DND-41 (cell line): ENCODE results near the gene CCR9.

Experiments
- CTCF ChIP-seq: IDR thresholded peaks from 2 replicates; pipeline ENCODE4 v1.5.1; 2012; ENCODE audit warnings: borderline replicate concordance, low read length, moderate library complexity, mild to moderate bottlenecking; ENCODE audit not compliant: poor library complexity, severe bottlenecking; ENCODE audit errors: extremely low read depth
- EZH2 ChIP-seq: IDR thresholded peaks from 3 replicates; pipeline ENCODE4 v1.6.1; 2012; ENCODE audit warnings: borderline replicate concordance, low read depth, mild to moderate bottlenecking, moderate library complexity, low read length, inconsistent platforms; ENCODE audit not compliant: severe bottlenecking

GRCh38 chr3:45912435-45912834, 26.1 kb downstream of the CCR9 start:
- TF ChIP-seq EZH2, result no peak
- no peak for TF ChIP-seq CTCF
